ENCODE data around the gene NXN. TPM values are rescaled to one million over a fixed set of nuclear protein-coding genes. Genes with fewer than 3 reads are reported as not detected.
"Not testable (repeated sequence)": the region's sequence is repeated elsewhere in the genome, so short reads cannot be mapped to it uniquely, and the experiment has no call there.

The NXN gene
- polyA plus RNA-seq, 1 of the 3 experiments (the other 2 are of a cell fraction) = 23.9 TPM

DNA sequence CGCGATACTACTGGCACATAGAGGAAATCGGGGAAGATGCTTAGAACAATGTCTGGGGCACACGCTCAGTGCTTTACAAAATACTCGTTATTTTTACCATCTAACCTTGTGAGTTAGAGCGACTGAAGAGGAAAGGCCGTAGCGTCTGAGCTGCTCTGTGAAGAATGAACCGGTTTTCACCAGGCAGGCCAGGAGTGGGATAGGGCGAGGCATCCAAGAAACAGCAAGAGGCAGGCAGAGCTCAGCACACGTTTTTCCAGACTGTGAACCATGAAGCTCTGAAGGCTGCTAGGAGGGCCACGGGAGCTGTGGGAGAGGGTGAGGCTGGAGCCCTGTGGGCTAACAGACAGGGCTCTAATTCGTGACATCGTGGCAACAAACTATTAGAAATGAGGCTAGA, 101.9 kb downstream of the NXN start (continued):
- TF ChIP-seq, protein P1, sequence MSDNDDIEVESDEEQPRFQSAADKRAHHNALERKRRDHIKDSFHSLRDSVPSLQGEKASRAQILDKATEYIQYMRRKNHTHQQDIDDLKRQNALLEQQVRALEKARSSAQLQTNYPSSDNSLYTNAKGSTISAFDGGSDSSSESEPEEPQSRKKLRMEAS (IDR thresholded peaks at IDR 0.05; ENCODE audit: low read depth) = no peak
- TF ChIP-seq EP300 (IDR thresholded peaks at IDR 0.05; ENCODE audit: borderline replicate concordance in 1 of 2, low read depth in 1 of 2, low read length in 1 of 2) (no peak), RFX5 (IDR thresholded peaks at IDR 0.05; ENCODE audit: low read length) (no peak)

DNA sequence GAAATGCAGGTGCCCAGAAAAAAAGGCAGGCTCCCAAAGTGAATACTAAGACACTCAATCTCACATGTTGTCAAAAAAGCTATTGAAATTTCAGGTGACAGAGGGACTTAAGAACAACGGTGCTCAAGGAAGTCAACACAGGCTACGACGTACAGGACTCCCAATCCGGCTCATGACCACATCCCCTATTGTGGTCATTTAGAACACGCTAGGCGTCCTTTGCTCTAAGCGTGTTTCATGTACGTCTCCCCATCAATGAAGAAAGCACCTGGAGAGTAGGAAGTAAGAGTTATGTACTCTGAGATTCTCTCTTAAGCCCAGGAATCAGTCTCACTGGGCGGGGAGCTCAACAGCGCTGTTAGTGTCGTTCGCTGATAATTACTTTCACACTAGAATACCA, 103.3 kb downstream of the NXN start:
- no peaks in the 10 kb centered on the region for H3K79me2 ChIP-seq (ENCODE audit: insufficient read depth)

DNA sequence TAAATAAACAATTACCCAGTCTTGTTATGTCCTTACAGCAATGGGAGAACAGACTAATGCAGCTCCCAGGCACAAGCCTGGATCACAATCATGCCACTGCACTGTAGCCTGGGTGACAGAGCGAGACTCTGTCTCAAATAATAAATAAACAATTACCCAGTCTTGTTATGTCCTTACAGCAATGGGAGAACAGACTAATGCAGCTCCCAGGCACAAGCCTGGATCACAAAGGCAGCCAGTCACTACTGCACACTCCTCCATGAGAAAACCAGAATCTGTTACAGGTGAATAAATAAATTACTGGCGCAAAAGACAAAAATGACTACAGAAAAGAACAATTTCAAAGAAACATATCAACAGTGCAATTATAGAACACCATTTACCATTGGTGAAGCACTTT, 105.0 kb downstream of the NXN start:
- peaks cover 15% of the 10 kb centered on the region; the same call in 1 of the 2 replicates for H3K27me3 ChIP-seq (ENCODE audit: insufficient read depth)
- DNase-seq; H2AFZ ChIP-seq (ENCODE audit: low read depth); H3F3A ChIP-seq (replicated peaks; ENCODE audit: insufficient read depth); H3K9me3 ChIP-seq; H3K9ac ChIP-seq; H3K36me3 ChIP-seq (replicated peaks in 1 of 2; ENCODE audit: control insufficient read depth in 1 of 2, insufficient read depth in 2 of 2, low read length in 1 of 2); H3K27ac ChIP-seq (ENCODE audit: low read depth in 2 of 2, low read length in 1 of 2); H3K4me1 ChIP-seq (ENCODE audit: control insufficient read depth in 1 of 2, insufficient read depth in 2 of 2, low read depth in 1 of 2, low read length in 1 of 2); H3K4me2 ChIP-seq; H3K9me2 ChIP-seq; H3K79me2 ChIP-seq (ENCODE audit: insufficient read depth); H3K4me3 ChIP-seq (ENCODE audit: low read depth in 2 of 2, low read length in 1 of 2); POLR2A ChIA-PET: not testable (repeated sequence)
- H4K20me1 ChIP-seq (ENCODE audit: insufficient read depth) = peaks cover 12% of the 10 kb centered on the region; the same call in 1 of the 2 replicates
- CTCF ChIA-PET = interaction anchor here (1.7 kb wide), 1 partner anchor 106 kb away, joined by 4 read pairs; no protein-coding TSS in a partner anchor
- 61% methylated on average over 2 of the region's 2 CpGs for WGBS (ENCODE audit: low lambda C conversion rate)

More for the DNA sequence above, 103.3 kb downstream of the NXN start:
- TF ChIP-seq, protein P2, sequence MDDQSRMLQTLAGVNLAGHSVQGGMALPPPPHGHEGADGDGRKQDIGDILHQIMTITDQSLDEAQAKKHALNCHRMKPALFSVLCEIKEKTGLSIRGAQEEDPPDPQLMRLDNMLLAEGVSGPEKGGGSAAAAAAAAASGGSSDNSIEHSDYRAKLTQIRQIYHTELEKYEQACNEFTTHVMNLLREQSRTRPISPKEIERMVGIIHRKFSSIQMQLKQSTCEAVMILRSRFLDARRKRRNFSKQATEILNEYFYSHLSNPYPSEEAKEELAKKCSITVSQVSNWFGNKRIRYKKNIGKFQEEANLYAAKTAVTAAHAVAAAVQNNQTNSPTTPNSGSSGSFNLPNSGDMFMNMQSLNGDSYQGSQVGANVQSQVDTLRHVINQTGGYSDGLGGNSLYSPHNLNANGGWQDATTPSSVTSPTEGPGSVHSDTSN (IDR thresholded peaks at IDR 0.05) = no peak
- no peak for TF ChIP-seq MXI1 (IDR thresholded peaks at IDR 0.05; ENCODE audit: low read depth, low read length)
- peaks cover 14% of the 10 kb centered on the region; the same call in 1 of the 2 replicates for H3K27me3 ChIP-seq (ENCODE audit: insufficient read depth)
- H3K36me3 ChIP-seq (replicated peaks in 1 of 2; ENCODE audit: control insufficient read depth in 1 of 2, insufficient read depth in 2 of 2, low read length in 1 of 2) = no peaks in the 10 kb centered on the region
- H3K9me3 ChIP-seq = no peaks in the 10 kb centered on the region
- H3K4me2 ChIP-seq = no peak overlapping the region
- no peak overlapping the region for H3K27ac ChIP-seq (ENCODE audit: low read depth in 2 of 2, low read length in 1 of 2)
- H3K9me2 ChIP-seq = no peaks in the 10 kb centered on the region
- peaks cover 2% of the 10 kb centered on the region for H3F3A ChIP-seq (replicated peaks; ENCODE audit: insufficient read depth)
- ChIA-PET CTCF (interaction anchor here (0.9 kb wide), 1 partner anchor 63 kb away, joined by 3 read pairs; no protein-coding TSS in a partner anchor), POLR2A (no interaction called here)
- WGBS (ENCODE audit: low lambda C conversion rate) = 53% methylated on average over 12 of the region's 12 CpGs
- no peak overlapping the region for H2AFZ ChIP-seq (ENCODE audit: low read depth)
- DNase-seq = no peak
- no peak overlapping the region for H3K4me3 ChIP-seq (ENCODE audit: low read depth in 2 of 2, low read length in 1 of 2)
- no peaks in the 10 kb centered on the region for H3K4me1 ChIP-seq (ENCODE audit: control insufficient read depth in 1 of 2, insufficient read depth in 2 of 2, low read depth in 1 of 2, low read length in 1 of 2)
- 0 out of 2 replicates have a peak, but pooled peaks cover 3% of the 10 kb centered on the region for H4K20me1 ChIP-seq (ENCODE audit: insufficient read depth)
- H3K9ac ChIP-seq = no peak overlapping the region

DNA sequence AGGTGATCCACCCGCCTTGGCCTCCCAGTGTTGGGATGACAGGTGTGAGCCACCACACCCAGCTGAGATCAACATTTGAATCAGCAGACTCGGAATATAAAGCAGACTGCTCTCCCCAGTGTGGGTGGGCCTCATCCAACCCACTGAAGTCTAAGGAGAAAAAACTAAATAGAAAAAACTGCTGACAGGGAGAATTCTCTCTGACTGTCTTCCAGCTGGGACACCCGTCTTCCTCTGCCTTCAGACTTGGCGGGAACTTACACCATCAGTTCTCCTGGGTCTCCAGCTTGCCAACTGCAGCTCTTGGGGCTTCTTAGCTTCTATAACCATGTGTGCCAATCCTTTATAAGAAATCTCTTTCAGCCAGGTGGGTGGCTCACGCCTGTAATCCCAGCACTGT, 106.7 kb downstream of the NXN start:
- Histone ChIP-seq H3K4me1 (ENCODE audit: control insufficient read depth in 1 of 2, insufficient read depth in 2 of 2, low read depth in 1 of 2, low read length in 1 of 2) (no peaks in the 10 kb centered on the region), H3F3A (replicated peaks; ENCODE audit: insufficient read depth) (no peaks in the 10 kb centered on the region), H3K4me2 (no peak overlapping the region), H3K79me2 (ENCODE audit: insufficient read depth) (no peaks in the 10 kb centered on the region), H3K4me3 (ENCODE audit: low read depth in 2 of 2, low read length in 1 of 2) (no peak overlapping the region), H3K36me3 (replicated peaks in 1 of 2; ENCODE audit: control insufficient read depth in 1 of 2, insufficient read depth in 2 of 2, low read length in 1 of 2) (no peaks in the 10 kb centered on the region), H3K9me3 (no peaks in the 10 kb centered on the region), H2AFZ (ENCODE audit: low read depth) (no peak overlapping the region), H3K9me2 (no peaks in the 10 kb centered on the region), H3K27ac (ENCODE audit: low read depth in 2 of 2, low read length in 1 of 2) (no peak overlapping the region), H3K27me3 (ENCODE audit: insufficient read depth) (peaks cover 30% of the 10 kb centered on the region; the same call in 1 of the 2 replicates), H4K20me1 (ENCODE audit: insufficient read depth) (peaks cover 15% of the 10 kb centered on the region; the same call in 1 of the 2 replicates), H3K9ac (no peak overlapping the region)
- DNase-seq = no peak
- 57% methylated on average over 4 of the region's 5 CpGs for WGBS (ENCODE audit: low lambda C conversion rate)
- TF ChIP-seq RFX5 (IDR thresholded peaks at IDR 0.05; ENCODE audit: low read length) = no peak
- TF ChIP-seq MEF2A (IDR thresholded peaks at IDR 0.05; ENCODE audit: borderline replicate concordance, low read depth) = no peak
- TF ChIP-seq RAD21 (IDR thresholded peaks at IDR 0.05; ENCODE audit: low read length) = no peak
- no peak for TF ChIP-seq ELF1 (IDR thresholded peaks at IDR 0.05)
- no peak for TF ChIP-seq FOXM1 (IDR thresholded peaks at IDR 0.05; ENCODE audit: low read depth)
- no peak for TF ChIP-seq NFIC (IDR thresholded peaks at IDR 0.05; ENCODE audit: borderline replicate concordance)
- POLR2A ChIA-PET = no interaction called here
- CTCF ChIA-PET = no interaction called here
